ENCODE results near the gene AGAP1.

The AGAP1 gene

DNA sequence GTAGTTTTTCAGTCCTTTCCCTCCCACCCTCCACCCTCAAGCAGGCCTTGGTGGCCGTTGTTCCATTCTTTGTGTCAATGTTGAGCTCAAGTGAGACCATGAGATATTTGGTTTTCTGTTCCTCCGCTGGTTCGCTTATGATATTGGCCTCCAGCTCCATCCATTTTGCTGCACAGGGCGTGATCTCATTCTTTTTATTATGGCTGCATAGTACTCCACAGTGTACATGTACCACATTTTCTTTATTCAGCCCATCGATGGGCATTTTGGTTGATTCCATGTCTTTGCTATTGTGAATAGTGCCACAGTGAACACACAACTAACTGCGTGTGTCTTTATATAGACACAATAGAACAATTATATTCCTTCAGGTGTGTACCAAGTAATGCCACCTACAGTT is 14.1 kb downstream of the AGAP1 start:
- in situ Hi-C loops (cut with MboI; ENCODE audit: low sequenced_read_pairs) = no loop called here

DNA sequence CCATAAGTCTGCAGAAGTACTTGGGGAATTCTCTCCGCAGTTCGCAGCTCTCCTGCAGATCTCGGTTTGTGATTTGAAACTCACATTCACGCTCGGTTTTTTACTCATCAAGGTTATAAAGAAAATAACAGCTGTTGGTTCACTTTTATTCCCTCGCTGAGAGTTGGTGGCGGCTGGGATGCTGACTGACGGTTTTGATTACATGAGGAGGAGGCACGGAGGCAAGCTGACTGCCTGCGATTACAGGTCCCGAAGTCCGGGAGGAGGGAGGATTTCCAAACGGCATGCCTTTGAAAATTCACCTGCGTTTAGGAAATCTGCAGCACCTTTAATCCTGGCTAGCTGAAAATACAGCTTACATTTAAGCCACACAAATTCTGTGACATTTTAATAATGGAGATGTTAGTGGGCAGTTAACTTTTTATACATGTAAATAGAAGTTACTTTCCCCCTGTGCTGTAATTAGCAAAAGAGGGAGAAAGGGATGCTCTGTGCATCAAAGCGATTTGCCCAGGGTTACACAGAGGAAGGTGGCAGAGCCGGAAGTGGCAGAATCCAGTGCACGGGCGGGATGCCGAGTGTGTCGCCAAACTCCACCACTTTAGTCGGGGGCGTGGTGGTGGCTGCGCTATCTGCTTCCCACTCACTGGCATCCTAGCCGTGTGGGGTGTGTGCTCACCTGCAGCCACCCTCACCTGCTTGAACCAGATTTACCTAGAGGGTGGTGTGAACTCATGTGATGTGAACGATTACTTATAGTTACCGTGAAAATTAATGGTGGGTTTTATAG is 14.7 kb downstream of the AGAP1 start:
- in situ Hi-C loops (cut with MboI; ENCODE audit: low sequenced_read_pairs) = no loop called here

DNA sequence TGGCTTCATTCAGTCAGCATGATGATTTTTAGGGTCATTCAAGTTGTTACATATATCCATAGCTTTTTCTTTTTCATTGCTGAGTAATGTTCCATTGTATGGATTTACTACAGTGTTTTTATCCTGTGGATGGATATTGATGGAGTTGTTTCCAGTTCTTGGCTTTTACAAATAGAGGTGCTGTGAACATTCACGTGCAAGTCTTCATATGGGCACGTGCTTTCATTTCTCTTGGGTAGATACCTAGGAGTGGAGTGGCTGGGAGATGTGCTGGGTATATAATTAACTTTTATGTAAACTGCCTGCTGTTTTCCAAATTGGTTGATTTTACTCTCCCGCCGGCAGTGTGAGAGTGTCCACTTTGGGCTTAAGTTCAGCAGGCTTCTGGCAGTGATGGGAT is 16.5 kb downstream of the AGAP1 start:
- in situ Hi-C loops (cut with MboI; ENCODE audit: low sequenced_read_pairs) = no loop called here

DNA sequence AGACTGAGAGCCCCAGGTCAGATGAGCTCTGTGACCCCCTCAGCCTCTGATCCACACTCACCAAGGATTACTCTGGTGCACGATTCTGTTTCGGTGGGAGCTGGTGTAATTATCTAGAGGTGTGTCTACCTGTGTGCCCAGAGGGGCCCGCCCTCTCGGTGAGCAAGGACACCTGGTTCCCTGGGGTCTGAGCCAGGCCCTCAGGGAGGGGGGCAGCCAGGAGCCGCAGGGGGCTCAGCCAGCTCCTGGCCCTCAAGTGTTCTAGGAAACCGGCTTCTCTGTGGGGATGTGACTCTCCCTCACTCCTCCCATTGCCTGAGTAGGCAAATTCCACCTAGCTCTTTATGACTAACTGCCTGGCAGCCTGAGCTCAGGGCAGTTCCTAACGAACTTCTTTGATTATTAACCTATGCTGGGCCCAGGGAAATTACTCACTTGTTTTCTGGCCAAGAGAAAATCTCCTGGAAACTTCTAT is 17.4 kb downstream of the AGAP1 start:
- in situ Hi-C loops (cut with MboI; ENCODE audit: low sequenced_read_pairs) = no loop called here

- in situ Hi-C loops (cut with MboI; ENCODE audit: low sequenced_read_pairs) = no loop called here
Measured at GRCh38 chr2:235511751-235512698, 18.2 kb downstream of the AGAP1 start.

DNA sequence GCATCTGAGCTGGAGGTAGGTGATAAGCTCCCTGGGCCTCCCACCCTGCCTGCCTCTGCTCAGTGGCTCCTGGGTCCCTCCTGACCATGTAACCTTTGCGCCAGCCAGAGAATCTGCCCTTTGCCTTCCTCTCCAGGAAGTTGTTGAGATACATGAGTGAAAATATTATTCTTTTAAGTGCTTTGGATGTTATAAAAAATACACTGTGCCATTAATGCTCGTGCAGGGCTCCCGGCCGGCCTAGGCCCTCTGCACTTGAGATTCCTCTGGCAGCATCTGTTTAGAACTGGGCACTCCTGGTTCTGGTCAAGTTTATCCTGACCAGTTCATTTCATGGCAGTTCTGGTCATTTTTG is 18.8 kb downstream of the AGAP1 start:
- in situ Hi-C loops (cut with MboI; ENCODE audit: low sequenced_read_pairs) = no loop called here

- in situ Hi-C loops (cut with MboI; ENCODE audit: low sequenced_read_pairs) = no loop called here
Measured at GRCh38 chr2:235513984-235514626, 20.3 kb downstream of the AGAP1 start.

- in situ Hi-C loops (cut with MboI; ENCODE audit: low sequenced_read_pairs) = no loop called here
Measured at GRCh38 chr2:235514627-235515363, 21.0 kb downstream of the AGAP1 start.

- in situ Hi-C loops (cut with MboI; ENCODE audit: low sequenced_read_pairs) = no loop called here
Measured at GRCh38 chr2:235515364-235515742, 21.5 kb downstream of the AGAP1 start.

DNA sequence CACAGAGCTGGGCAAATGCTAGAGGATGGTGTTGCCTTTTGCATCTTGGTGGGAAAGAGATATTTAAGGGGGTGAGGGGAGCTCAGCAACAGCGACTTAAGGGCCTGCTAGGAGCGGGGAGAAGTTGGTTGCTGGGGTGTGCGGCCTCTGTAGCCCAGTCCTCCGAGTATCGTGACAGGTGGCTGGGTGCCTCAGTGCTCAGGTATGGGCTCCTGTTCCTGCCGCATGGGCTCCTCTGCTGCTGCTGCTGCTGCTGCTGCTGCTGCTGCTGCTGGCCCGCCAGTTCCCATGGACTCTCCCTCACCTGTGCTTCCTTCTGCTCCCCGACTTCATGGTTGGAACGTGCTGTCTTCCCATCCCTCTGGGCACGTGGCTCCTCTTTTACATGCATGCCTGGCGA is 22.0 kb downstream of the AGAP1 start:
- in situ Hi-C loops (cut with MboI; ENCODE audit: low sequenced_read_pairs) = no loop called here

GRCh38 chr2:235516257-235516656 is 22.4 kb downstream of the AGAP1 start:
- in situ Hi-C loops (cut with MboI; ENCODE audit: low sequenced_read_pairs) = no loop called here

GRCh38 chr2:235518322-235519090 is 24.7 kb downstream of the AGAP1 start:
- in situ Hi-C loops (cut with MboI; ENCODE audit: low sequenced_read_pairs) = no loop called here

DNA sequence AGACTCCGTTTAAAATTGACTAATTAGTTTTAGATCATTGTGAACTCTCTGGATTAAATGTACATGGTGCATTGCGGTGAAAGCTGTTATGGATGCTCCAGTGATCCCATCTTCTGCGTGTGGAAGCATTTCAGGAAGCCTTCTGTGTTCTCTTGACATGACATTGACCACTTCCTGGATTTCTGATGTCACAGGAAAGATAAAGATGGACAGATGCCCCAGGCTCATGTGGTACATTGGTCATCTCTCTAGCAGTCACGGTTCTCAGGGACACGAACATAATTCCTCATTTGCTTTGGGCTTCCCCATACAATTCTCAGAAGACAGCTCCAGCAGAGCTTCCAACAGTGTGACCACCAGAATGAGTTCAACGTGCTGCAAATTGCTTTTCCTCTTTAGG is 26.9 kb downstream of the AGAP1 start:
- in situ Hi-C loops (cut with MboI; ENCODE audit: low sequenced_read_pairs) = no loop called here

- in situ Hi-C loops (cut with MboI; ENCODE audit: low sequenced_read_pairs) = no loop called here
Measured at GRCh38 chr2:235521844-235522243, 28.0 kb downstream of the AGAP1 start.

DNA sequence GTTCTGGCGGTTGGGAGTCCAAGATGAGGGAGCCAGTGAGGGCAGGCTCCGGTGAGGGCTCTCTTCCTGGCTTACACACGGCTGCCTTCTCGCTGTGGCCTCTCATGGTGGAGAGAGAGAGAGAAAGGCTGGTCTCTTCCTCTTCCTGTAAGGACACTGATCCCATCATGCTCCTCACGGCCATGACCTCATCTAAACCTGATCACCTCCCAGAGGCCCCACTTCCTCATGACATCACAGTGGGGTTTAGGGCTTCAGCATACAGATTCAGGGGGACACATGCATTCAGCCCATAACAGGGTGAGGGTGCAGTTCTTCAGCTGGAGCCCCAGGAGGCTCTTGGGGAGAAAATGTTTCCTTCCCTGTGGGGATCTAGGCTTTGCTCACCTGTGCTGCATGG is 29.2 kb downstream of the AGAP1 start:
- in situ Hi-C loops (cut with MboI; ENCODE audit: low sequenced_read_pairs) = no loop called here

GRCh38 chr2:235523486-235524150 is 29.8 kb downstream of the AGAP1 start:
- in situ Hi-C loops (cut with MboI; ENCODE audit: low sequenced_read_pairs) = no loop called here

DNA sequence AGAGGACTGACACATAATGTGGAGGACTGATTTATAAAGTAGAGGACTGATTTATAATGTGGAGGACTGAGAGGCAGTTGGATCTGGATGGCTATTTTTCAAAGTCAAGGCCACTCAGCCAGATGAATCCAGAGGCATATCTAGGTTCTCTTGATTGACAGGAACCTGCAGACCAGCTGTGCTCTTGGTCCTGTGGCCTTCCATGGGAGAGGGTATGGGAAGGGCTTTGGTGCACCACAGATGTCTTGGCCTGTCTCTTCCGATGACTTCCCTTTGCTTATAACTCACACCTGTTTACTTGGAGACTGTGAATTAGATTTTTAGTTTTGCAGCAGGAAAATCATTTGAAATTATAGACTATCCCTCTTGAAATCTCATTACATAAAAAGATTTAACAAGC is 32.3 kb downstream of the AGAP1 start:
- in situ Hi-C loops (cut with MboI; ENCODE audit: low sequenced_read_pairs) = no loop called here

DNA sequence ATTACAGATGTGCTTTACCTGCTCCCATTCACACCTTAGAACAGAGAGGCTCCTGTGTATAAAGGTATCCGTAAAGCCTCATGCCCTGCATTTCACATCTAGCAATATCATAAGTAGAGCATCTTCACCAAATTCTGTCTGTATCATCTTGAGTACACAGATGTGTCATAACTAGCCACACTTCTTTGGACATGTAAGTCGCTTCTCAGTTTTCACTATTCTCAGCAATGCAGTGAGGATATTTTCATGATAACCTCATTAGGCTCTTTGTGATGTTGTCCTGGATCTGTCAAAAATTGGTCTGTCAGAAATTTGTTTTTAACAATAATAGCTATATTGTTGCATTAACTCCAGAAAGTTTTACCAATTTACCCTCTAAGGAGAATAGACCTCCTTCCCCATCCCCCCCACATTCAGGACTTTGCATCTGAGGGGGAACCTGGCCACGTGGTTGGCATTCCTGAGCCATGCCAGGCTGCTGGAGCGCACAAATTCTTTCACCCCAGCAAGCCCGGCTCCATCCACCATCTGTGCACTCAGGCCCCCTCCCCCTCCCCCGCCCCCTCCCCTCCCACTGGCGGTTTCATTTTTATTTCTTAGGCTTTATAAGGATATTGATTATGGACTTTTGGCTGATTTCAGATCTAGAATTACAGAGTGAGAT is 34.1 kb downstream of the AGAP1 start:
- in situ Hi-C loops (cut with MboI; ENCODE audit: low sequenced_read_pairs) = no loop called here

DNA sequence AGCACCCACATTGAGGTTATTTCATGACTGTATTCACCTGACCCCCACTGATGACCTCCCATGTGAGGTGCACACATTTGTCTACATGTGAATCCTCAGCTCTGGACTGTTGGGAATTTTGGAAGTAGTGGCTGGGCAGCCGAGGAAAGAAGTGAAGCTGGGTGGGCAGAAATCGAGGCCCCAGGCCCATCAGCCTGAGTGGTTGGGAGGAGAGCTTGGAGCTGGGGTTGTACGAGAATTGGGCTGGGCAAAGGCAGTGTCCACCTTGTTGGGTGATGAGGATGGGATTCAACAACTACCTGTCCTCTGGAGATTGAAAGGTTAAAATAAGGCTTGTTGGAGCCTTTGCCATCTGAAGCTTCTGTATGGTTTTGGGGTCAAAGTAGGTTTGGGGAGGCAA is 35.8 kb downstream of the AGAP1 start:
- in situ Hi-C loops (cut with MboI; ENCODE audit: low sequenced_read_pairs) = no loop called here
